GM10248 (cell line): ENCODE results near the gene RNU6-1.

Experiments used
- CTCF ChIA-PET: fragments of 300-600 bp; sonication (Branson Sonifier 250); formaldehyde crosslinking; extraction: SDS; loops from one replicate; lab custom pipeline; 2021; ENCODE audit warnings: antibody characterized with exemption; lab: Yijun Ruan, JAX
- POLR2A ChIA-PET: fragments of 350-650 bp; sonication (Branson Sonifier 250); formaldehyde crosslinking; extraction: SDS; loops from one replicate; lab custom pipeline; 2020; ENCODE audit warnings: antibody characterized with exemption; lab: Yijun Ruan, JAX
- DNase-seq: peaks from one replicate; pipeline ENCODE4 v3.0.0; 2012; ENCODE audit errors: extremely low spot score
- TF ChIP-seq, protein P1 (sequence below): IDR thresholded peaks from 2 replicates; pipeline ENCODE4 v1.5.1; 2012; ENCODE audit warnings: mild to moderate bottlenecking, low read depth; ENCODE audit errors: extremely low read depth, missing control alignments, control extremely low read depth

The RNU6-1 gene

DNA sequence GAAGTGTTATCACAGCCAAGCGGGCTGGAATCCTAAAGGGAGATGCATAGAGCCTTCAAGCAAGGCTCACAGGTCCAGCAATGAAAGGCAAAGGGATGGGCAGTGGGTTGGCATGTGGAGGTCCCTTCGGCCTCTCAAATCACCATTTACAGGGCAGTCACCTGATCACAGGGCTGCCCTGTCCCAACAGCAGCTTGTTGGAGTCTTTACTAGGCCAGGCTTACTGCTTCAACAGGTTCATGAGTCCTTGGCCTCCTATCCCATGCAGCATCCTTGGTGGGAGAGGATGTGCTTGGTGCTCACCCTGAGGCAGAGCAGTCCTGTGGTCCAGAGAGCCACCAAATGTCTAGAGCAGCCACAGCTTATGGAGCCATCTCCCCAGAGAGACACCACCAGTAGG, 38.7 kb downstream of the RNU6-1 start:
- ChIA-PET CTCF (no interaction called here), POLR2A (interaction anchor here (0.6 kb wide), 1 partner anchor 12 kb away, joined by 3 read pairs; no protein-coding TSS in a partner anchor)
- TF ChIP-seq, protein P1, sequence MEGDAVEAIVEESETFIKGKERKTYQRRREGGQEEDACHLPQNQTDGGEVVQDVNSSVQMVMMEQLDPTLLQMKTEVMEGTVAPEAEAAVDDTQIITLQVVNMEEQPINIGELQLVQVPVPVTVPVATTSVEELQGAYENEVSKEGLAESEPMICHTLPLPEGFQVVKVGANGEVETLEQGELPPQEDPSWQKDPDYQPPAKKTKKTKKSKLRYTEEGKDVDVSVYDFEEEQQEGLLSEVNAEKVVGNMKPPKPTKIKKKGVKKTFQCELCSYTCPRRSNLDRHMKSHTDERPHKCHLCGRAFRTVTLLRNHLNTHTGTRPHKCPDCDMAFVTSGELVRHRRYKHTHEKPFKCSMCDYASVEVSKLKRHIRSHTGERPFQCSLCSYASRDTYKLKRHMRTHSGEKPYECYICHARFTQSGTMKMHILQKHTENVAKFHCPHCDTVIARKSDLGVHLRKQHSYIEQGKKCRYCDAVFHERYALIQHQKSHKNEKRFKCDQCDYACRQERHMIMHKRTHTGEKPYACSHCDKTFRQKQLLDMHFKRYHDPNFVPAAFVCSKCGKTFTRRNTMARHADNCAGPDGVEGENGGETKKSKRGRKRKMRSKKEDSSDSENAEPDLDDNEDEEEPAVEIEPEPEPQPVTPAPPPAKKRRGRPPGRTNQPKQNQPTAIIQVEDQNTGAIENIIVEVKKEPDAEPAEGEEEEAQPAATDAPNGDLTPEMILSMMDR: no peak
- DNase-seq: no peak

DNA sequence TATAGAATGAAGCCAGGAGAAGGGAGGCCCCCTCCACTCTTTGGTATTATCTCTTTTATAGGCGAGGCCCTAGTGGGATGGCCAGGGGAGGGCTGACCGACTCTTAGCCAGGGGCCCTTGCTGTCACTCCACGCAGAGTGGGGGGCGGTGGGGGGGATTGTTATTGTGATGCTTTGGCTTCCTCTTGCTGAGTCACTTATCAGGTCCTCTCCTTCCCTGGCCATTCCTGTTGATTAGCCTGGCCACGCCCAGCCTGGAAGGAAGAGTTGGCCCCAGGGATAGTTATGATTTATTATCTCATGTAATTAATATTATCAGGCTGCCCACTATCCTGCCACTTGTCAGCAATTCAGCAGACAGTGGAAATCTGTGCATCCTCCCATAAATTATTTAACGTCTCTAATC, 40.0 kb downstream of the RNU6-1 start:
- no peak for DNase-seq
- POLR2A ChIA-PET: no interaction called here
- CTCF ChIA-PET: interaction anchor here (1.3 kb wide), 1 partner anchor 9 kb away, joined by 3 read pairs; no protein-coding TSS in a partner anchor
- TF ChIP-seq, protein P1: no peak

DNA sequence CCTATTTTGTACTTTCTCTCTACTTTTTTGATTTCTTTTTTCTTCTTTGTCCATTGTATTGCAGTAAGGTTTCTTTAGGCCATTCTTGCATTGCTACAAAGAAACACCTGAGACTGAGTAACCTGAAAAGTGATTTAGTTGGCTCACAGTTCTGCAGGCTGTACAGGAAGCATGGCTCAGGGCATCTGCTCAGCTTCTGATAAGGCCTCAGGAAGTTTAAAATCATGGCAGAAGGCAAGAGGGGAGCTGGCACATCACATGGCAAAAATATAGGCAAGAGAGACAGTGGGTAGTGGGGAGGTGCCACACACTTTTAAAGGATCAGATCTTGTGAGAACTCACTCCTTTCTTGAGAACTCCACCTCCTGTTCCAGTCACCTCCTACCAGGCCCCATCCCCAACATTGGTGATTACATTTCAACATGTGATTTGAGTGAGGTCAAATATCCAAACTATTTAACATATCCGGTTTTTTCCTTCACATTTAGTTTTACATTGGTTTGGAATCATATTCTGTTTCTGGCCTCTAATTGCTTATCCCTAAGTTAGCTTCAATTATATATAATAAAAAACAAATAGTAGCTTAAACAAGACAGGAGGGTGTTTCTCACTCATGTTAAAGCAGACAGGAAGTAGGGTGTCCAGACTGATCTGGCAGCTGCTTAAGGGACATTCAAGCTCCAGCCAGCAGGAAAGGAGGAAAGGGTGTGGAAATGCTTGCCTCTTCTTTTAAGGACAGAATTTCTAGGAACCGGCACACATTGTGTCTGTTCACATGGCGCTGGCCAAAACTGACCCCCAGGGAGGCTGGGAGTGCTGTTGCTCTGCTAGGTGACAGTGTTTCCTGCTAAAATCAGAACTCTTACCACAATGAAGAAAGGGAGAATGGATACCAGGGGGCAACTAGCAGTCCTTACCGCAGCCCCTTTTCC, 43.4 kb downstream of the RNU6-1 start:
- TF ChIP-seq, protein P1: no peak
- CTCF ChIA-PET: interaction anchor here (1.0 kb wide), 1 partner anchor 10 kb away, joined by 3 read pairs; no protein-coding TSS in a partner anchor
- POLR2A ChIA-PET: no interaction called here
- no peak for DNase-seq

DNA sequence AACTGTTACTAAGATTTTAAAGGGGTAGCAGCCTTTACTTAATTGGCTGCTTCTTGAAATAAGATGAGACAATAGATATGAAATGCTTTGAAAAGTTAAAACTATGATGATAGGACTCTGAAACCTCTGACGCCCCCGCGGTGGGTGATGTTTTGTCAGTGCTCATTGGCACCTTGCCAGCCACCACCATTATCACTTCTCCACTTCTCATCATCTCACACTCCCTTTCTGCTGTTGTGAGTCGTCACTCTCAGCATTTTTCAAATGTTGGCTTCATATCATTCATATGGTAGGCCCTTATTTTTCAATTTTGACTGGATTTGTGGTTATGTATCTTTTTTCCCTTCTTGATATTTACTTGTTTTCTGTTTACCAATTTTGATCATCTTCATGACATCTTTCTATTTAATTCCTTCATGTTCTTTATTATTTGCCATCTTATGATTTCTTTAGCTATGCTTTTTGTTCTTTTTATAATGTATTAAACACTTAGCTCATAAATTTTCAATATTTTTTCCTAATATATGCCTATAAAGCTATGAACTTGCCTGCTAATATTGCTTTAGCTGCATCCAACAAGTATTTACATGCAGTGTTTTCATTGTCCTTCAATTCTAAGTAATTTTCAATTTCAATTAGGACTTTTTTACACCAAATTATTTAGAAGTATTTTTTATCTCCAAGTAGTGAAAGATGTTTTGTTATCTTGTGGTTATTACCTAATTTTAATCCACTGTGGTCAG, 44.8 kb downstream of the RNU6-1 start:
- CTCF ChIA-PET: no interaction called here
- no peak for DNase-seq
- POLR2A ChIA-PET: no interaction called here
- TF ChIP-seq, protein P1: no peak

DNA sequence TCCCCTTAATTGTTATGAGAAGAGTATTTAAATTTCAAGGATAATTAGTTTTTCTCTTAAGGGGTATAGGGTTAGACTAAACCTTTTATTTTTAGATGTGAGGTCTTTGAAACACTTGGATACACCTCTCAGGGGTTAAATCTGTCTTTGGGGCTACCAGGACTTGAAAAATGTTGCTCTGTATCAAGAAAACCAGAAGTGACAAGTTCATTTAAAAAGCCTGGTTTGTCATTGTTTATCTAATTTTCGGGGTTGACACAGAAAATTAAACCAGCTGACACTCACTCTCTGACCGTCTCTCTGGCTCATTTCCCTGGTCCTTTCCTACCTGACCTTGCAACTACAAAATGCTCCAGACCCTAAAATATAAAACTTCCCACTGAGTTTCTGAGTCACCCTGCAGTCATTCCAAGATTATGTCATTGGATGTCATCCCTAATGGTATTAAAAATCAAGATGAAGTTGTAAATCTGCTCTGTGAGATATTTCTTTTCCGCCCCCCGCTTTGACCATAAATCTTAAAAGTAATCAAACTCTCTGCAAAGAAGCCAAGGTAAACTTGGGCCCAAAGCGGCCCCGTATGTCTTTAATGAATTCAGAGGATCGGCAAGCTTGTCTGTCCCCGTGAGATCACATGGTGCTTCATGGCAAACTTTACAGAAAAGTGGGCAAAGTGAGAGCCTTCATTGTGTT, 47.4 kb downstream of the RNU6-1 start:
- POLR2A ChIA-PET: no interaction called here
- CTCF ChIA-PET: interaction anchor here (0.9 to 1.1 kb wide), 4 partner anchors 9 to 15 kb away, joined by 3 to 5 read pairs (median 3); no protein-coding TSS in a partner anchor
- no peak for DNase-seq

More for the DNA sequence above, 47.4 kb downstream of the RNU6-1 start:
- TF ChIP-seq, protein P1: no peak
